Measurements from ENCODE around the gene PYGO2.
"Not testable (repeated sequence)": the region's sequence is repeated elsewhere in the genome, so short reads cannot be mapped to it uniquely, and the experiment has no call there.

The PYGO2 gene

DNA sequence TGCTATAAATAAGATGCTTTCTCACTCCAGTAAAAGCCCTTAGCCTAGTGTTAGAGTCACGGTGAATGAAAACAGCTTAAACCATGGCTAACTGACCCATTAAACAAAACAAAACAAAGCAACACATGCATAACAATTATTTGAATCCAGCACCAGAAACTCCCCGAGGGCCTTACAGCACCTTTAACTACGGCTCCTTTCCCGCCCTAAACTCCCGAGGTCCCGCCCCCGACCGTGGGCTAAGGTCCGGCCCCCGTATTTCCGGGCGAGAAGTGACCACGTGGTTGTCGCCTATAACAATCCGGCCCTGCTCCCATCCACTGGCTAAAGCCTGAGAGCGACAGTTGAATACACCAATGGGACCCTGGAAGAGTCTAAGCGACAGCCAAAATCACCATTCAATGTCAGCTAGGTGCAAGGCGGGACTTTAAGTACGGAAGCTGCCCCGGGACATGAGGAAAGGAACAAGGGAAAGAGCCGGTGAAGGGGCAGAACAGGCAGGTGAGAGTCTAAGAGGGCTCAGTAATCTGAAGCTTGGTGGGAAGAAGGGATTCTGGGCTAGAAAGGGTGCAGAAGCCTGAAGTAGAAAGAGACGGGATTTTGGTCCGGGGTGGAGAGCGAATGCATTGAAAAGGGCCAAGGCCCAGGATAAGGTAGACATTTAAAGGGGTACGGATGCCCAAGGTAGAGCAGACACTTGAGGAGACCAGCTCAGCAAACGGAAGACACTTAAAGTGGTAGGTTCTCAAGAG, 21.5 kb upstream of the PYGO2 start, which contains the start of gene FLAD1:
FLAD1 (plus strand) TSS at position 448 of the 752 bp plus-strand sequence. CDS start 351 bp downstream, outside the sequence.
- Histone ChIP-seq H3K14ac (ENCODE audit: low read length) (peak within 1 kb of the TSS; percentile 44), H3K79me2 (ENCODE audit: control insufficient read depth, insufficient read depth, low read length, poor library complexity) (peaks cover 7% of the 10 kb centered on the region), H3K36me3 (ENCODE audit: control insufficient read depth in 1 of 2, insufficient read depth in 2 of 2, low read length in 2 of 2) (peaks cover 14 to 15% of the 10 kb centered on the region in 2 experiments), H2AFZ (ENCODE audit: insufficient read depth, low read length, poor library complexity) (peak within 1 kb of the TSS; percentile 10), H2BK12ac (ENCODE audit: low read length) (no peak within 1 kb of the TSS), H3K4me2 (ENCODE audit: low read length) (peak within 1 kb of the TSS; percentile 86), H4K8ac (ENCODE audit: low read depth, low read length) (peak within 1 kb of the TSS; percentile 63), H4K91ac (ENCODE audit: low read depth, low read length) (peak within 1 kb of the TSS; percentile 53), H3K27ac (ENCODE audit: low read depth, low read length) (peak within 1 kb of the TSS; percentile 42), H3K79me1 (ENCODE audit: low read length) (peaks cover 6% of the 10 kb centered on the region), H3K4me3 (ENCODE audit: low read depth, low read length) (peak within 1 kb of the TSS; percentile 79), H2BK5ac (ENCODE audit: low read depth, low read length, poor library complexity) (no peak within 1 kb of the TSS), H3K27me3 (ENCODE audit: insufficient read depth, low read length) (no peaks in the 10 kb centered on the region), H3K23ac (ENCODE audit: low read length) (no peak within 1 kb of the TSS), H2BK120ac (ENCODE audit: insufficient read depth, low read length, poor library complexity) (peak within 1 kb of the TSS; percentile 3), H3K18ac (ENCODE audit: low read length) (no peak within 1 kb of the TSS), H4K12ac (ENCODE audit: low read depth, low read length) (peak within 1 kb of the TSS; percentile 68), H3K9ac (ENCODE audit: low read length) (peak within 1 kb of the TSS; percentile 99), H3K9me3 (ENCODE audit: insufficient read depth, low read depth, low read length) (peaks cover 2% of the 10 kb centered on the region), H2AK5ac (ENCODE audit: low read length) (peak within 1 kb of the TSS; percentile 8), H3K4me1 (ENCODE audit: control insufficient read depth in 1 of 2, insufficient read depth in 2 of 2, low read length in 2 of 2) (peaks cover 3 to 6% of the 10 kb centered on the region in 2 experiments), H3K4ac (ENCODE audit: low read depth, low read length) (peak within 1 kb of the TSS; percentile 1)
- DNase-seq: peak; percentile 99
- no CpG with 5 or more reads among the region's 26 CpGs for WGBS (ENCODE audit: extremely low coverage, insufficient coverage, insufficient read length)

- no peak overlapping the region for H3K9ac ChIP-seq (ENCODE audit: low read length)
- no CpG with 5 or more reads among the region's 6 CpGs for WGBS (ENCODE audit: extremely low coverage, insufficient coverage, insufficient read length)
- H2BK12ac ChIP-seq (ENCODE audit: low read length): no peak overlapping the region
- H2AFZ ChIP-seq (ENCODE audit: insufficient read depth, low read length, poor library complexity): no peak overlapping the region
- H3K14ac ChIP-seq (ENCODE audit: low read length): no peak overlapping the region
- no peaks in the 10 kb centered on the region for H3K27me3 ChIP-seq (ENCODE audit: insufficient read depth, low read length)
- no peak overlapping the region for H4K91ac ChIP-seq (ENCODE audit: low read depth, low read length)
- no peak overlapping the region for H3K4ac ChIP-seq (ENCODE audit: low read depth, low read length)
- H3K36me3 ChIP-seq (ENCODE audit: control insufficient read depth in 1 of 2, insufficient read depth in 2 of 2, low read length in 2 of 2): peaks cover 8% of the 10 kb centered on the region in 2 experiments
- no peak overlapping the region for H3K23ac ChIP-seq (ENCODE audit: low read length)
- H2BK5ac ChIP-seq (ENCODE audit: low read depth, low read length, poor library complexity): no peak overlapping the region
- H4K8ac ChIP-seq (ENCODE audit: low read depth, low read length): no peak overlapping the region
- H2BK120ac ChIP-seq (ENCODE audit: insufficient read depth, low read length, poor library complexity): no peak overlapping the region
- no peak overlapping the region for H2AK5ac ChIP-seq (ENCODE audit: low read length)
- peaks cover 7% of the 10 kb centered on the region for H3K79me2 ChIP-seq (ENCODE audit: control insufficient read depth, insufficient read depth, low read length, poor library complexity)
- H3K4me1 ChIP-seq (ENCODE audit: control insufficient read depth in 1 of 2, insufficient read depth in 2 of 2, low read length in 2 of 2): peaks cover 3 to 6% of the 10 kb centered on the region in 2 experiments
- no peak for DNase-seq
- H3K18ac ChIP-seq (ENCODE audit: low read length): no peak overlapping the region
- no peak overlapping the region for H3K4me3 ChIP-seq (ENCODE audit: low read depth, low read length)
- no peak overlapping the region for H4K12ac ChIP-seq (ENCODE audit: low read depth, low read length)
- peaks cover 6% of the 10 kb centered on the region for H3K79me1 ChIP-seq (ENCODE audit: low read length)
- peak overlapping the region; percentile 73 for H3K4me2 ChIP-seq (ENCODE audit: low read length)
- H3K27ac ChIP-seq (ENCODE audit: low read depth, low read length): no peak overlapping the region
- peaks cover 2% of the 10 kb centered on the region for H3K9me3 ChIP-seq (ENCODE audit: insufficient read depth, low read depth, low read length)
These were observed 20.8 kb upstream of the PYGO2 start for GRCh38 chr1:154982341-154982740.

DNA sequence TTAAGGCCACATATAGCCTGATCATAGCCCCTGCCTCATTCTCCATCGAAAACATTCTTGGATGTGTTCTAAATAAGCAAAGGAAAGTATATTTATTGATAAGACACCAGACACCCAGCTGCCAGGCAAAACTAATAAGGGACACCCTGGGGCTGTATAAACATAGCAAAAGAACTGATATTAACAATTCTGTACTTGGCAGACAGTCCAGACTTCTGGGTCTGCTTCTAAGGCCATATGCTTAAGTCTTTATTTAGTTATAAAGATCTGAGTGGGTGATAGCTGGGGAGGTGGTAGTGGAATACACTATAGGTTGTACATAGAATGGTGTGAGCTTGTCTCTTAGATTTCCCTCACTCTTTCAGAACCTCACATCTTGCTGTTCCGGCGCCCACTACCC, 16.8 kb upstream of the PYGO2 start:
- no peak overlapping the region for H2AFZ ChIP-seq (ENCODE audit: insufficient read depth, low read length, poor library complexity)
- H3K4me1 ChIP-seq (ENCODE audit: control insufficient read depth in 1 of 2, insufficient read depth in 2 of 2, low read length in 2 of 2): peaks cover 0 to 1% of the 10 kb centered on the region in 2 experiments
- H2BK5ac ChIP-seq (ENCODE audit: low read depth, low read length, poor library complexity): no peak overlapping the region
- H3K23ac ChIP-seq (ENCODE audit: low read length): no peak overlapping the region
- no peak overlapping the region for H3K27ac ChIP-seq (ENCODE audit: low read depth, low read length)
- no peak overlapping the region for H3K4ac ChIP-seq (ENCODE audit: low read depth, low read length)
- no peak for DNase-seq
- peaks cover 10% of the 10 kb centered on the region for H3K79me2 ChIP-seq (ENCODE audit: control insufficient read depth, insufficient read depth, low read length, poor library complexity)
- no peak overlapping the region for H2AK5ac ChIP-seq (ENCODE audit: low read length)
- H3K36me3 ChIP-seq (ENCODE audit: control insufficient read depth in 1 of 2, insufficient read depth in 2 of 2, low read length in 2 of 2): peaks cover 7 to 8% of the 10 kb centered on the region in 2 experiments
- no peak overlapping the region for H3K9ac ChIP-seq (ENCODE audit: low read length)
- no peak overlapping the region for H2BK12ac ChIP-seq (ENCODE audit: low read length)
- WGBS (ENCODE audit: extremely low coverage, insufficient coverage, insufficient read length): no CpG with 5 or more reads among the region's 3 CpGs
- H4K8ac ChIP-seq (ENCODE audit: low read depth, low read length): no peak overlapping the region
- H3K4me2 ChIP-seq (ENCODE audit: low read length): no peak overlapping the region
- H3K27me3 ChIP-seq (ENCODE audit: insufficient read depth, low read length): no peaks in the 10 kb centered on the region
- H2BK120ac ChIP-seq (ENCODE audit: insufficient read depth, low read length, poor library complexity): no peak overlapping the region
- H3K9me3 ChIP-seq (ENCODE audit: insufficient read depth, low read depth, low read length): no peaks in the 10 kb centered on the region
- H3K4me3 ChIP-seq (ENCODE audit: low read depth, low read length): no peak overlapping the region
- no peak overlapping the region for H4K91ac ChIP-seq (ENCODE audit: low read depth, low read length)
- peaks cover 12% of the 10 kb centered on the region for H3K79me1 ChIP-seq (ENCODE audit: low read length)
- H3K14ac ChIP-seq (ENCODE audit: low read length): no peak overlapping the region
- no peak overlapping the region for H4K12ac ChIP-seq (ENCODE audit: low read depth, low read length)
- H3K18ac ChIP-seq (ENCODE audit: low read length): no peak overlapping the region

GRCh38 chr1:154977762-154978161, 16.2 kb upstream of the PYGO2 start:
- not testable (repeated sequence) for H3K9me3 ChIP-seq (ENCODE audit: insufficient read depth, low read depth, low read length); H4K12ac ChIP-seq (ENCODE audit: low read depth, low read length); H3K36me3 ChIP-seq (ENCODE audit: control insufficient read depth in 1 of 2, insufficient read depth in 2 of 2, low read length in 2 of 2); H3K18ac ChIP-seq (ENCODE audit: low read length); H3K27ac ChIP-seq (ENCODE audit: low read depth, low read length); H4K91ac ChIP-seq (ENCODE audit: low read depth, low read length); H3K4ac ChIP-seq (ENCODE audit: low read depth, low read length); H3K4me1 ChIP-seq (ENCODE audit: control insufficient read depth in 1 of 2, insufficient read depth in 2 of 2, low read length in 2 of 2); H2BK120ac ChIP-seq (ENCODE audit: insufficient read depth, low read length, poor library complexity); H2AK5ac ChIP-seq (ENCODE audit: low read length); H3K23ac ChIP-seq (ENCODE audit: low read length); H3K4me3 ChIP-seq (ENCODE audit: low read depth, low read length); H3K27me3 ChIP-seq (ENCODE audit: insufficient read depth, low read length); DNase-seq; H3K9ac ChIP-seq (ENCODE audit: low read length); H2BK5ac ChIP-seq (ENCODE audit: low read depth, low read length, poor library complexity); H4K8ac ChIP-seq (ENCODE audit: low read depth, low read length); H3K4me2 ChIP-seq (ENCODE audit: low read length); H3K14ac ChIP-seq (ENCODE audit: low read length); H2AFZ ChIP-seq (ENCODE audit: insufficient read depth, low read length, poor library complexity); H2BK12ac ChIP-seq (ENCODE audit: low read length)
- WGBS (ENCODE audit: extremely low coverage, insufficient coverage, insufficient read length): no CpG with 5 or more reads among the region's 3 CpGs
- peaks cover 12% of the 10 kb centered on the region for H3K79me2 ChIP-seq (ENCODE audit: control insufficient read depth, insufficient read depth, low read length, poor library complexity)
- H3K79me1 ChIP-seq (ENCODE audit: low read length): peaks cover 16% of the 10 kb centered on the region

All from trophoblast cell (in vitro differentiated cells and primary cell).